Measurements from ENCODE around the gene TCERG1L.

Gene TCERG1L

GRCh38 chr10:131223422-131223821 is 88.1 kb downstream of the TCERG1L start:
- Histone ChIP-seq H3K4me1 (ENCODE audit: control insufficient read depth, insufficient read depth, low read length) (no peaks in the 10 kb centered on the region), H3K36me3 (ENCODE audit: control insufficient read depth, insufficient read depth, low read length) (no peaks in the 10 kb centered on the region), H3K27ac (ENCODE audit: low read depth, low read length) (no peak overlapping the region), H3K27me3 (ENCODE audit: control insufficient read depth, insufficient read depth, low read length) (no peaks in the 10 kb centered on the region), H3K9ac (ENCODE audit: low read length) (no peak overlapping the region), H3K4me3 (ENCODE audit: low read length) (no peak overlapping the region)

GRCh38 chr10:131222986-131223385 is 88.5 kb downstream of the TCERG1L start:
- H3K4me1 ChIP-seq (ENCODE audit: control insufficient read depth, insufficient read depth, low read length) = no peaks in the 10 kb centered on the region
- H3K27ac ChIP-seq (ENCODE audit: low read depth, low read length) = no peak overlapping the region
- H3K9ac ChIP-seq (ENCODE audit: low read length) = no peak overlapping the region
- no peaks in the 10 kb centered on the region for H3K27me3 ChIP-seq (ENCODE audit: control insufficient read depth, insufficient read depth, low read length)
- no peak overlapping the region for H3K4me3 ChIP-seq (ENCODE audit: low read length)
- no peaks in the 10 kb centered on the region for H3K36me3 ChIP-seq (ENCODE audit: control insufficient read depth, insufficient read depth, low read length)

- Histone ChIP-seq H3K4me3 (ENCODE audit: low read length) (no peak overlapping the region), H3K36me3 (ENCODE audit: control insufficient read depth, insufficient read depth, low read length) (no peaks in the 10 kb centered on the region), H3K27ac (ENCODE audit: low read depth, low read length) (no peak overlapping the region), H3K27me3 (ENCODE audit: control insufficient read depth, insufficient read depth, low read length) (no peaks in the 10 kb centered on the region), H3K4me1 (ENCODE audit: control insufficient read depth, insufficient read depth, low read length) (no peaks in the 10 kb centered on the region), H3K9ac (ENCODE audit: low read length) (no peak overlapping the region)
Observed at GRCh38 chr10:131221632-131222277, 89.8 kb downstream of the TCERG1L start.

- H3K27ac ChIP-seq (ENCODE audit: low read depth, low read length) = no peak overlapping the region
- H3K4me3 ChIP-seq (ENCODE audit: low read length) = no peak overlapping the region
- H3K4me1 ChIP-seq (ENCODE audit: control insufficient read depth, insufficient read depth, low read length) = no peaks in the 10 kb centered on the region
- no peaks in the 10 kb centered on the region for H3K36me3 ChIP-seq (ENCODE audit: control insufficient read depth, insufficient read depth, low read length)
- no peaks in the 10 kb centered on the region for H3K27me3 ChIP-seq (ENCODE audit: control insufficient read depth, insufficient read depth, low read length)
- no peak overlapping the region for H3K9ac ChIP-seq (ENCODE audit: low read length)
Observed at GRCh38 chr10:131220601-131221171, 90.8 kb downstream of the TCERG1L start.

- Histone ChIP-seq H3K4me3 (ENCODE audit: low read length) (no peak overlapping the region), H3K27me3 (ENCODE audit: control insufficient read depth, insufficient read depth, low read length) (no peaks in the 10 kb centered on the region), H3K36me3 (ENCODE audit: control insufficient read depth, insufficient read depth, low read length) (no peaks in the 10 kb centered on the region), H3K4me1 (ENCODE audit: control insufficient read depth, insufficient read depth, low read length) (no peaks in the 10 kb centered on the region), H3K9ac (ENCODE audit: low read length) (no peak overlapping the region), H3K27ac (ENCODE audit: low read depth, low read length) (no peak overlapping the region)
Observed at GRCh38 chr10:131219955-131220489, 91.5 kb downstream of the TCERG1L start.

- Histone ChIP-seq H3K4me1 (ENCODE audit: control insufficient read depth, insufficient read depth, low read length) (no peaks in the 10 kb centered on the region), H3K9ac (ENCODE audit: low read length) (no peak overlapping the region), H3K27me3 (ENCODE audit: control insufficient read depth, insufficient read depth, low read length) (no peaks in the 10 kb centered on the region), H3K27ac (ENCODE audit: low read depth, low read length) (no peak overlapping the region), H3K4me3 (ENCODE audit: low read length) (no peak overlapping the region), H3K36me3 (ENCODE audit: control insufficient read depth, insufficient read depth, low read length) (no peaks in the 10 kb centered on the region)
Observed at GRCh38 chr10:131219584-131219886, 92.0 kb downstream of the TCERG1L start.

- H3K4me3 ChIP-seq (ENCODE audit: low read length) = no peak overlapping the region
- H3K27ac ChIP-seq (ENCODE audit: low read depth, low read length) = no peak overlapping the region
- no peak overlapping the region for H3K9ac ChIP-seq (ENCODE audit: low read length)
- no peaks in the 10 kb centered on the region for H3K4me1 ChIP-seq (ENCODE audit: control insufficient read depth, insufficient read depth, low read length)
- no peaks in the 10 kb centered on the region for H3K36me3 ChIP-seq (ENCODE audit: control insufficient read depth, insufficient read depth, low read length)
- H3K27me3 ChIP-seq (ENCODE audit: control insufficient read depth, insufficient read depth, low read length) = no peaks in the 10 kb centered on the region
Observed at GRCh38 chr10:131218811-131219583, 92.5 kb downstream of the TCERG1L start.

- Histone ChIP-seq H3K9ac (ENCODE audit: low read length) (no peak overlapping the region), H3K27me3 (ENCODE audit: control insufficient read depth, insufficient read depth, low read length) (no peaks in the 10 kb centered on the region), H3K36me3 (ENCODE audit: control insufficient read depth, insufficient read depth, low read length) (no peaks in the 10 kb centered on the region)
Observed at GRCh38 chr10:131216681-131217230, 94.8 kb downstream of the TCERG1L start.

GRCh38 chr10:131215776-131216175 is 95.7 kb downstream of the TCERG1L start:
- no peak overlapping the region for H3K4me3 ChIP-seq (ENCODE audit: low read length)
- no peaks in the 10 kb centered on the region for H3K27me3 ChIP-seq (ENCODE audit: control insufficient read depth, insufficient read depth, low read length)
- no peaks in the 10 kb centered on the region for H3K36me3 ChIP-seq (ENCODE audit: control insufficient read depth, insufficient read depth, low read length)
- no peak overlapping the region for H3K27ac ChIP-seq (ENCODE audit: low read depth, low read length)
- no peak overlapping the region for H3K9ac ChIP-seq (ENCODE audit: low read length)
- no peaks in the 10 kb centered on the region for H3K4me1 ChIP-seq (ENCODE audit: control insufficient read depth, insufficient read depth, low read length)

More at GRCh38 chr10:131216681-131217230, 94.8 kb downstream of the TCERG1L start:
- no peaks in the 10 kb centered on the region for H3K4me1 ChIP-seq (ENCODE audit: control insufficient read depth, insufficient read depth, low read length)
- H3K27ac ChIP-seq (ENCODE audit: low read depth, low read length) = no peak overlapping the region
- no peak overlapping the region for H3K4me3 ChIP-seq (ENCODE audit: low read length)

GRCh38 chr10:131214521-131215244 is 96.8 kb downstream of the TCERG1L start:
- Histone ChIP-seq H3K27ac (ENCODE audit: low read depth, low read length) (no peak overlapping the region), H3K36me3 (ENCODE audit: control insufficient read depth, insufficient read depth, low read length) (no peaks in the 10 kb centered on the region), H3K4me3 (ENCODE audit: low read length) (no peak overlapping the region), H3K9ac (ENCODE audit: low read length) (no peak overlapping the region), H3K27me3 (ENCODE audit: control insufficient read depth, insufficient read depth, low read length) (no peaks in the 10 kb centered on the region), H3K4me1 (ENCODE audit: control insufficient read depth, insufficient read depth, low read length) (no peaks in the 10 kb centered on the region)

- Histone ChIP-seq H3K27me3 (ENCODE audit: control insufficient read depth, insufficient read depth, low read length) (no peaks in the 10 kb centered on the region), H3K9ac (ENCODE audit: low read length) (no peak overlapping the region), H3K36me3 (ENCODE audit: control insufficient read depth, insufficient read depth, low read length) (no peaks in the 10 kb centered on the region), H3K27ac (ENCODE audit: low read depth, low read length) (no peak overlapping the region), H3K4me3 (ENCODE audit: low read length) (no peak overlapping the region), H3K4me1 (ENCODE audit: control insufficient read depth, insufficient read depth, low read length) (no peaks in the 10 kb centered on the region)
Observed at GRCh38 chr10:131213741-131214505, 97.6 kb downstream of the TCERG1L start.

All from rectal smooth muscle tissue (tissue), 1 donor.